Inferior parietal cortex (tissue), 1 donor: ENCODE measurements around the gene SLC25A24.
"Not testable (repeated sequence)": the region's sequence is repeated elsewhere in the genome, so short reads cannot be mapped to it uniquely, and the experiment has no call there.

ENCODE experiments used
- DNase-seq: peaks from one replicate; pipeline ENCODE4 v3.0.0-alpha.2; 2016; ENCODE audit errors: extremely low spot score

The SLC25A24 gene

DNA sequence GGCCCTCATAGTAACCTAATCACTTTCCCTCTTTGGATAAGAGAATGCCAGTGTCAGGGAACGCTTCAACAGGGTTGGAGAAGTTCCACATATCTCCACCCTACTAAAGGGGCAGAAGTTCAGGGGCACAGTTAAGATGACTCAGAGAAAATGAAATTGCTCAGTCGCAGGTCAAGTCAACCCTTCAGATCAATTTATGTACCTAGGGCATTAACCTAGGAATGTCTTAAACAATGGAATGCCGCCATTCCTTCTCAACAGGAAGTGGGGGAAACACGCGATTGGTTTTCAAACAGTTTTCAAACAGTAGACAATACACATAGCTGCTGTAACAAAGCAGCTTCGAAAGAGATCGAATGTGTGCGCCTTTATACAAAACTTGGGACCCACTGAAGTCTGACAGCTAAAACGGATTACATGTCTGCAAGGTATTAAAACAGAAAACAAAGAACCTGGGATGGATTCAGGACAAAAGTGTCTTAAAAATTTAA lies 897 bp downstream of the SLC25A24 start:
- peak; percentile 37 for DNase-seq

DNA sequence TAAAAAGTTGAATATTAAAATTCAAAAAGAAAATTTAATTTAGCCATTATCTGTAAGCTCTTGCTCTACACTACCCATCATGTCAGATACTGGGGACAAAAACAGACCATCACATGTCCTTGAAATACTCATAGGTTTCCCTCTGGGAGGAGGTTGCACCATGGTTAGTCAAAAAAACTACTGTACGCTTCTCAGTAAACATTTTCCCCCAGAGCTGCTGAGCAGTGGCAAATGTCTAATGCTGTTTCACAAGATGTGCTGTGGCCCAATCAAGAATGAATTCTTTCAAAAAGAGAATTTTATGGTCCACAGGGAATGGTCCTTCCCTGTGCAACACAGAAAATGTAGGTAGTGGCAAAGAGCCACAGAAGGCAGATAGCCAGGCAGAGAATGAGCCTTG lies 6.1 kb downstream of the SLC25A24 start:
- DNase-seq: no peak

GRCh38 chr1:108193333-108193732 lies 6.8 kb downstream of the SLC25A24 start:
- DNase-seq: no peak

DNA sequence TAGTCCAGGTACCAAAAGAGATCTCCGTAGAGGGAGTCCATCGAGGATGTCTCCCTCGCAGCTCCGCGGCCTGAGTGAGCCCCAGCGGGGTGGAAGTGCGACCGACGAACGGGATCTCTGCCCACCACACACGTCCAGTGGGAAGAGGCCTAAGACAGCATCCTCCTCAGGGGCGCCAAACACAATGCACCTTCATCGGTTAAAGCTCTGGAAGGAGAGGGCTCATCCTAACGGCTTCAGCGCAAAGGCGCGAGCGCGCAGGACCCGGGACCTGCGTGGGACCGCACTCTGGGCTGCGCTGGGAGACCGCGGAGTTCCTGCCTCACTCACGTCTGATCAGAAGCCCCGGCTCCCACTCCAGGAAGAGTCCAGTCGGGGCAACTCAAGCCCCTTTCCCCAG lies 7.6 kb downstream of the SLC25A24 start:
- DNase-seq: no peak

DNA sequence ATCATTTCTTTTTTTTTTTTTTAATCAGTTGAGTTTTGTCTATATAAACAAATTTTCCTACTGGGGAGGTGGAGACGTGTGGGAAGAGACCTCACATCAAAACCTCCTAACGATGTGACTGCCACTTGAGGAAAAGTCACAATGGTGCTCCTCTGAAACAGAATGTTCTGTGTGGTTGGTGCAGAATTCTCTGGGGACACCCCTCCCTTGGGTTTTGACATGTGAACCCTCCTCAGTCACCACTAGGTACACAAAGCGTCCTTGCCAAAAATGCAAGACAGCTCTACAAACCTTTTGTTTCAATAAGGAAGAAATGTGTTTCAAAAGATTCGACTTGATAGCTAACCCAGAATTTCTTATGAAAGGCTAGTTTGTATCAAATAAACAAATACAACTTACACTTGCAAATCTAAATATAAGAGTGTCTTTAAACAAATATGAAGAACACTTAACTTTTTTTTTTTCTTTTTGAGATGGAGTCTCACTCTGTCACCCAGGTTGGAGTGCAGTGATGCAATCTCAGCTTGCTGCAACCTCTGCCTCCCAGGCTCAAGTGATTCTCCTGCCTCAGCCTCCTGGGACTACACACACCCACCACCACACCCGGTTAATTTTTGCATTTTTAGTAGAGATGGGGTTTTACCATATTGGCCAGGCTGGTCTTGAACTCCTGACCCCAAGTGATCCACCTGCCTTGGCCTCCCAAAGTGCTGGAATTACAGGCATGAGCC lies 9.3 kb downstream of the SLC25A24 start:
- no peak for DNase-seq

GRCh38 chr1:108190001-108190634 lies 10.0 kb downstream of the SLC25A24 start:
- DNase-seq: no peak

- no peak for DNase-seq
These were observed 11.3 kb downstream of the SLC25A24 start for GRCh38 chr1:108188801-108189200.

DNA sequence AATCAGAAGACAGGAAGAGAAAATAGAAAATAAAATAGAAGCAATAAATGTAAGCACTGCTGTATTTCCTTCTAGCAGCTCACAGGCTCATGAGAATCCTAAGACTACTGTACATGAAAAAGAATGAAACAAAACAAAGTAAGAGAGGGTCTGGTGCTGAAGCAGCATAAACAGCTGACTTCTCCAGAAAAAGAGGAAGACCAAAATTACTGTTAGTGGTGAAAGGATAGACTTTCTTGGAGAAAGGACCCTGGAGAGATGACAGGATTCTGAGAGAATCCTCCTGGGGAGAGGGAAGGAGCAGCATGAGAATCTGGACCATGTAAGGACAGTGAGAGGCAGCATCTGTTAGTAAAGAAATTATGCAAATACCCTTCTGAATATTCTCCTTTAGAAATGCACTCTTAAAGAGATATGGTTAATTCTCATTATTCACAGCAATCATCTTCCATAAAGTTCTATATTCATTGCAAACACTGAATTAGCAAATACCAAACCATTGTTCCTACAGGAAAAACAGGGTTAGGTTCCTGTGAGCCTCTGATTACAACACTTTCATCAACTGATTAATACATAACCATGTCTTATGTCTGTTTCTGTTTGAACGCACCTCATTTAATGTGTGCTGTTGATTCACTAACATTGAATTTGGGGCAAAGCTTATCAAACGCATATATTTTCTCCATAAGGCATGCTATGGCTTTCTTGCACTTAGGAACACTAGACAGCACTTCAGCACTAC lies 17.0 kb downstream of the SLC25A24 start:
- DNase-seq: no peak

- DNase-seq: no peak
These were observed 21.1 kb downstream of the SLC25A24 start for GRCh38 chr1:108179018-108179417.

DNA sequence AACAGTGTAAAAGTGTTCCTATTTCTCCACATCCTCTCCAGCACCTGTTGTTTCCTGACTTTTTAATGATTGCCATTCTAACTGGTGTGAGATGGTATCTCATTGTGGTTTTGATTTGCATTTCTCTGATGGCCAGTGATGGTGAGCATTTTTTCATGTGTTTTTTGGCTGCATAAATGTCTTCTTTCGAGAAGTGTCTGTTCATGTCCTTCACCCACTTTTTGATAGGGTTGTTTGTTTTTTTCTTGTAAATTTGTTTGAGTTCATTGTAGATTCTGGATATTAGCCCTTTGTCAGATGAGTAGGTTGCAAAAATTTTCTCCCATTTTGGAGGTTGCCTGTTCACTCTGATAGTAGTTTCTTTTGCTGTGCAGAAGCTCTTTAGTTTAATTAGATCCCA lies 37.7 kb downstream of the SLC25A24 start:
- not testable (repeated sequence) for DNase-seq

- DNase-seq: not testable (repeated sequence)
These were observed 40.2 kb downstream of the SLC25A24 start for GRCh38 chr1:108159951-108160350.

DNA sequence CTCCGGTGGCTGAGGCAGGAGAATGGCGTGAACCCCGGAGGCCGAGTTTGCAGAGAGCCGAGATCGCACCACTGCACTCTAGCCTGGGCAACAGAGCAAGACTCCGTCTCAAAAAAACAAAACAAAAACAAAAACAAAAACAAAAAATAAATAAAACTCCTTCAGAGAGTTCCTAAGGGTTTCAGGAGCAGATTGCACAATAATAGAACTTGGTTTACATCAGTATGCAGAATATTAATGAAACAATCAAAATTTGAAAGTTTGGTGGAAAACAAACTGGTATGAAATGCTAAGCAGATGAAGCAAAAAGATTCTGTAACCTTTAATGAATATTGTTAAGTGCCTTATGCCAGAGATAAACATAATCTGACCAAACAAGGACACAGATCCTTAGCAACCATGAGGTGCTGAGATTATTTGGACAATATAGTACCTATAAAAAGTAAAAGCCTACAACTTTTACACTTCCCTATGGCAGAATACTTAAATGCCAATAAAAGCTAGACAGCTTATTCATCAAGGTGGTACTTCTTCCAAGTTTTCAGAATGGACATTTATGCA lies 41.2 kb downstream of the SLC25A24 start:
- no peak for DNase-seq

DNA sequence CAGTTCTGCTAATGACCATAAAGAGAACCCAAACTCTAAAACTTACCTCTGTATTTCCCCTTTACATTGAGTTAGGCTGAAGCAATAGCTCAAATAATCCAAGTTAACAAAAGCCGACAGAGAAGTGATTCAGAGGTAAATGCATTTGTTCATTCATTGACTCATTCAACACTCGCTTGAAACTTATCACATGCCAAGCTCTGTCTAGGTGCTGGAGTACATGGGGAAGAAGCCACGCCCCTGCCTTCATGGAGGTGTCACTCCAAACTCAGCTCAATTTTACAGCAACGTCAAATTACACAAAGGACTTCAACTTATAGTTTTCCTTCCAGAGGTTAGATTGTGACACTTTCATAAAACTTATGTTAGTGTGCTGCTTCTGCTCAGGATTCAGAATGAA lies 45.8 kb downstream of the SLC25A24 start:
- DNase-seq: no peak

DNA sequence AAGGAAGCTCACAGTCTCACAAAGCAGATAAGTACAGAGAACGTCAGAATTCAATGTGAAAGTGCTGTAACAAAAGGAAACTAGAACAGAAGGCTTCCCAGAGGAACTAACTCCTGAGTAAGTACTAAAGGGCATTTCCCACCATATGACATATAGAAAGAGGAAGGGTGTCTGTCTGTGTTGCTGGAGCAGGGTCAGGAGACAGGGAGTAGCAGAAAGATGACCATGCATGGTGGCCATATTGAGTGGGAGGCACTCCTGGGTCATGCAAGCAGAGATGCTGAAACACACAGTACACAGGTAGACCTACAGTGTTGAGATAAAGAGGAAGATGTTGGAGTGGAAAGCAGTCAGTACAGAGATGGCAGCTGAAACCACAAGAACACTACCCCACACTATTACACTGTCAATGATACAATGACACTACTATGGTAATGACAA lies 47.3 kb downstream of the SLC25A24 start:
- DNase-seq: no peak

- DNase-seq: no peak
These were observed 48.6 kb downstream of the SLC25A24 start for GRCh38 chr1:108151548-108151947.

DNA sequence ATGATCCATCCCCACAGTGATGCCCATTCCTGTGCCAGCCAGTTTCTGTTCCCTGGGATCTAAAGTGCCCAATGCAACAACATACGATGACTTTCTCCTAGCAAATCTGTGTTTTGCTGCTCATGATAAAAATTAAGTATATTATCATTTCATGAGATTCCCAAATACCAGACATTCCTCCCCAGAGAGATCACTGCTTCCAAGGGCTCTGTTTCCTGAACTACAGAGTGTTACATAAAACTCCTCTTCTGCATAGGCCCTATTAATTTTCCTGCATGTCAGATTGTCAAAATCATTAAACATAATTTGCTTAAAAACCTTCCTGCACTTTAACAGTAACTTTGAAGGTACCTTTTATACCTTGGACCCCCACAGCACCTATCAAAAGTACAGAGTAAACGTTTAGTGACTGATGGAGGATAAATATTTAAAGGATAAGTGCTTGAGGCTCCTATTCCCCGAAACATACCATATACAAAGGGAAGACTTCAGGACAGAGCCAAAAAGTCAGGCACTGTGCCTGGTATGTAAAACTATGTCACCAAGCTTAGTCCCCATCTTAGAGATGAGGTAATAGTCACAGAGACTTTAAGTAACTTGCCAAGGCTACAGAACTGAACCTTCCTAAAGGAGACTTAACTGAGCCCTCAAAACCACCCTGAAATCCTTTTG lies 50.2 kb downstream of the SLC25A24 start:
- DNase-seq: no peak

DNA sequence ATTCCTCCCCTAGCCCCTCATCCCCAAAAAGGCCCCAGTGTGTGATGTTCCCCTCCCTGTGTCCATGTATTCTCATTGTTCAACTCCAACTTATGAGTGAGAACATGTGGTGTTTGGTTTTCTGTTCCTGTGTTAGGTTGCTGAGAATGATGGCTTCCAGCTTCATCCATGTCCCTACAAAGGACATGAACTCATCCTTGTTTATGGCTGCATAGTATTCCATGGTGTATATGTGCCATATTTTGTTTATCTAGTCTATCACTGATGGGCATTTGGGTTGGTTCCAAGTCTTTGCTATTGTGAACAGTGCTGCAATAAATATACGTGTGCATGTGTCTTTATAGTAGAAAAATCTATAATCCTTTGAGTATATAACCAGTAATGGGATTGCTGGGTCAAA lies 55.6 kb downstream of the SLC25A24 start:
- not testable (repeated sequence) for DNase-seq

DNA sequence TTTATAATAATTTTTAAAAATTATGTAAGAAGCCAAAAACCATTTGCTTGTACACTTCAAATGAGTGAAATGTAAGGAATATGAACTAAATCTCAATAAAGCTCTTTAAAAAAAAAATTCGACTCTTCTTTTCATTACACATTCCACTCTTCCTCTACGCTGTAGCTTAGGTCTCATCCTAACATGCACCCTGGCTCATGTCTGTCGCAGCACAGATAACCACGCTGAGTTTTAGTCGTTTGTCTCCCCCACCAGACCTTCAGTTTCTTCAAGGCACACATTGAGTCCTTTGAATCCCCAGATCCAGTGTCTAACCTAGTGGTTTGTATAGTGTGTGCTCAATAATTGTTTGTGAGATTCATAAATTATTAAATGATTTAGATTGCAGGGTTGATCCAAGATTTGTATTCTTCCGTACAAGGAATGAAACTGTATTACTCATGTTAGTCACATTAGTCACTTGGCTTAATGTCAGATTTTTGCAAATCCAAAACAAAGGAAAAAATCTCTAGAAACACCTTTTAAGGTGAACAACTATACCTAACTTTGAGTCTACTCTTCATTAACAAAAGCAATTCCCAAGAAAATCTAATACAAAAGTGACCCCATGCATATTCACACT lies 57.3 kb downstream of the SLC25A24 start:
- no peak for DNase-seq

DNA sequence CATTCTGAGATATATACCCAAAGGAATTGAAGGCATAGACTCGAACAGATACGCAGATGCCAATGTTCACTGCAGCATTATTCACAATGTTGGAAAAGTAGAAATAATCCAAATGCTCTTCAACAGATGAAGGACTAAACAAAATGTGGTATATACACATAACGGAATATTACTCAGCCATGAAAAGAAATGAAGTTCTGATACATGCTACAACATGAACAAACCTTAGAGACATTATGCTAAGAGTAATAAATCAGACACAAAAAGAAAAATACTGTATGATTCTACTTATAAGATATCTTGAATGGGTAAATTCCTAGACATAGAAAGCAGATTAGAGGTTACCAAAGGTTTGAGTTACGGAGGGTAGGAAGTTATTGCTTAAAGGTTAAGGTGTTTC lies 57.9 kb downstream of the SLC25A24 start:
- no peak for DNase-seq

GRCh38 chr1:108141621-108142020 lies 58.5 kb downstream of the SLC25A24 start:
- DNase-seq: no peak

DNA sequence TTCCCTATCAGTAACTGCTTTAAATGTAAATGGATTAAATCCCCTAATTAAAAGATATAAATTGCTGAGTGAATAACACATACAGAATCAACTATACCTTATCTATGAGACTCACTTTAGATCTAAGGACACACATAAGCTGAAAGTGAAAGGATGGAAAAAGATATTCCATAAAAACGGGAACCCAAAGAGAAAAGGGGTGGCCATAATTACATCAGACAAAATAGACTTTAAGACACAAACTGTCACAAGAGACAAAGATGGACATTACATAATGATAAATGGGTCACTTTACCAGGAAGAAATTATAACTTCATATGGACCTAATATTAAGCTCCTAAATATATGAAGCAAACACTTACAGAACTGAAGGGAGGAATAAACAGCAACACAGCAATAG lies 59.2 kb downstream of the SLC25A24 start:
- no peak for DNase-seq
